ENCODE data around the gene KY. TPM values are rescaled to one million over a fixed set of nuclear protein-coding genes. Genes with fewer than 3 reads are reported as not detected.

Gene KY
- total and polyA plus RNA-seq, 2 of the 8 experiments (the other 6 are each of a cell fraction or from before 2014, with no cell fraction given) = not detected

DNA sequence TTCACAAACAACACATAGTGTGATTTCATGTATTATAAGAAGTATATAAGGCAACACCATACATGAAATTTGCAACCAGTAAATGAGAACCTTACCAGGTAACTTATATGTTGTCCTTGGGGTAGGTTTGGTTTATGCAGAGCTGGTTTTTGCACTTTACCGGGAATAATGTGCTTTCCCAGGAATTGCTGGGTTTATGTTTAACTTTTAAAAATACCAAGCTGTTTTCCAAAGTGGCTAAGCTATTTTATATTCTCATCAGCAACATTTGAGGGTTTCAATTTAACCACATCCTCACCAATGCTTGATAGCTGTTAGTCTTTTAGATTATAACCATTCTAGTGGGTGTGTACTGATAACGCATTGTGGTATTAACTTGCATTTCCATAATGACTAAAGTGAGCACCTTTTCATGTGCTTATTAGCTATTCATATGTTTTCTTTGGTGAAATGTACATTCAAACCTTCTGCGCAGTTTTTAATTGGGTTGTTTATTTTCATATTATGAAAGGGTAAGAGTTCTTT, 71.6 kb downstream of the KY start:
- Histone ChIP-seq H3K14ac (ENCODE audit: insufficient read length) (no peak overlapping the region), H3K56ac (replicated peaks; ENCODE audit: insufficient read length, low read depth, low read length) (no peak overlapping the region), H3K18ac (ENCODE audit: extremely low read depth, low read length) (no peak overlapping the region), H3K79me2 (ENCODE audit: control insufficient read depth in 1 of 2, insufficient read depth in 2 of 2, low read length in 2 of 2) (no peaks in the 10 kb centered on the region), H3K4me1 (replicated peaks in 1 of 4; ENCODE audit: control insufficient read depth in 3 of 4, insufficient read depth in 4 of 4, low read length in 3 of 4) (no peaks in the 10 kb centered on the region), H3K23ac (ENCODE audit: insufficient read length) (no peak overlapping the region), H3K4me2 (ENCODE audit: insufficient read depth in 1 of 2, low read depth in 2 of 2, low read length in 2 of 2) (no peak overlapping the region), H3K27ac (ENCODE audit: low read depth, low read length) (no peak overlapping the region), H2BK15ac (ENCODE audit: low read length) (no peak overlapping the region), H2BK5ac (ENCODE audit: low read depth, low read length) (no peak overlapping the region), H3K27me3 (replicated peaks in 1 of 4; ENCODE audit: control insufficient read depth in 3 of 4, extremely low read depth in 1 of 4, insufficient read depth in 3 of 4, low read length in 3 of 4) (no peaks in the 10 kb centered on the region), H2BK120ac (replicated peaks; ENCODE audit: low read depth, low read length) (no peak overlapping the region), H3K36me3 (ENCODE audit: control insufficient read depth in 2 of 4, insufficient read depth in 4 of 4, low read length in 3 of 4) (no peaks in the 10 kb centered on the region), H4K8ac (ENCODE audit: extremely low read depth, insufficient read depth, low read length) (no peak overlapping the region), H2AK5ac (ENCODE audit: low read depth, low read length) (no peak overlapping the region), H4K5ac (ENCODE audit: insufficient read length, low read depth, low read length) (no peak overlapping the region), H2BK20ac (ENCODE audit: low read length) (no peak overlapping the region), H2BK12ac (ENCODE audit: low read depth, low read length) (no peak overlapping the region), H3K4ac (replicated peaks; ENCODE audit: insufficient read length, low read depth, low read length) (no peak overlapping the region), H3K23me2 (ENCODE audit: low read depth, low read length) (no peaks in the 10 kb centered on the region), H3K79me1 (ENCODE audit: low read depth, low read length) (no peaks in the 10 kb centered on the region), H4K20me1 (replicated peaks in 1 of 2; ENCODE audit: control insufficient read depth in 1 of 2, insufficient read depth in 2 of 2, low read length in 2 of 2) (no peaks in the 10 kb centered on the region), H3K4me3 (ENCODE audit: extremely low read depth in 1 of 4, insufficient read depth in 2 of 4, low read depth in 3 of 4, low read length in 4 of 4) (no peak overlapping the region), H3K9me3 (ENCODE audit: insufficient read depth in 2 of 2, low read depth in 1 of 2, low read length in 1 of 2) (no peaks in the 10 kb centered on the region), H4K91ac (replicated peaks; ENCODE audit: insufficient read length, low read length) (no peak overlapping the region), H2AFZ (ENCODE audit: low read length) (no peak overlapping the region), H3K9ac (replicated peaks in 1 of 4; ENCODE audit: extremely low read depth in 1 of 4, low read depth in 3 of 4, low read length in 3 of 4) (no peak overlapping the region)
- 93% methylated on average over 3 of the region's 3 CpGs; no CpG with 5 or more reads in 1 of the 2 experiments for WGBS, 2 experiments (ENCODE audit: extremely low coverage in 1 of 2, insufficient coverage in 1 of 2, insufficient read length in 1 of 2, insufficient replicate concordance in 2 of 2, low coverage in 1 of 2, low lambda C conversion rate in 2 of 2, missing lambda C conversion rate in 1 of 2)
- no peak for FAIRE-seq
- CTCF ChIA-PET (ENCODE audit: partially characterized antibody) = no interaction called here
- DNase-seq (ENCODE audit: low read depth in 1 of 2, low spot score in 2 of 2) = no peak
- POLR2A ChIA-PET (ENCODE audit: partially characterized antibody) = no interaction called here
- TF ChIP-seq, protein P1, sequence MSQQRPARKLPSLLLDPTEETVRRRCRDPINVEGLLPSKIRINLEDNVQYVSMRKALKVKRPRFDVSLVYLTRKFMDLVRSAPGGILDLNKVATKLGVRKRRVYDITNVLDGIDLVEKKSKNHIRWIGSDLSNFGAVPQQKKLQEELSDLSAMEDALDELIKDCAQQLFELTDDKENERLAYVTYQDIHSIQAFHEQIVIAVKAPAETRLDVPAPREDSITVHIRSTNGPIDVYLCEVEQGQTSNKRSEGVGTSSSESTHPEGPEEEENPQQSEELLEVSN (IDR thresholded peaks at IDR 0.05) = no peak
- TF ChIP-seq TCF12 (IDR thresholded peaks at IDR 0.05; ENCODE audit: low read depth, low read length) (no peak), MAFK (IDR thresholded peaks at IDR 0.05; ENCODE audit: low read depth, low read length) (no peak), NANOG (IDR thresholded peaks at IDR 0.05; ENCODE audit: insufficient read depth, low read depth, low read length, poor library complexity, severe bottlenecking) (no peak), PHF8 (conservative IDR thresholded peaks at IDR 0.05; ENCODE audit: low read depth, low read length) (no peak), SUZ12 (IDR thresholded peaks at IDR 0.05; ENCODE audit: low read length) (no peak), TAF1 (IDR thresholded peaks at IDR 0.05; ENCODE audit: low read depth, low read length) (no peak), YY1 (IDR thresholded peaks at IDR 0.05; ENCODE audit: low read depth, low read length) (no peak), RAD21 (IDR thresholded peaks at IDR 0.05 in 1 of 2, conservative IDR thresholded peaks at IDR 0.05 in 1 of 2; ENCODE audit: low read depth in 2 of 2, low read length in 2 of 2) (no peak), SIN3A (conservative IDR thresholded peaks at IDR 0.05 in 1 of 2, IDR thresholded peaks at IDR 0.05 in 1 of 2; ENCODE audit: low read depth in 1 of 2, low read length in 2 of 2) (no peak), TAF7 (optimal IDR thresholded peaks at IDR 0.05; ENCODE audit: borderline replicate concordance, low read depth, low read length) (no peak), JUN (IDR thresholded peaks at IDR 0.05; ENCODE audit: low read depth, low read length) (no peak), NRF1 (IDR thresholded peaks at IDR 0.05; ENCODE audit: low read depth, low read length) (no peak)

Data from H1 (cell line).